ENCODE data around the gene TSC22D1.

- TF ChIP-seq CTCF (IDR thresholded peaks at IDR 0.05; ENCODE audit: poor library complexity) = no peak
- TF ChIP-seq EZH2phosphoT487 (IDR thresholded peaks at IDR 0.05; ENCODE audit: low read depth, severe bottlenecking, unreplicated experiment) = no peak
- no peak for TF ChIP-seq EZH2 (IDR thresholded peaks at IDR 0.05; ENCODE audit: borderline replicate concordance)
These were observed 128.3 kb downstream of the TSC22D1 start for GRCh38 chr13:44447783-44448321.

All from hepatocyte (in vitro differentiated cells).